ENCODE data around the gene KCNJ12. TPM values are rescaled to one million over a fixed set of nuclear protein-coding genes. Genes with fewer than 3 reads are reported as not detected.
"Not testable (repeated sequence)": the region's sequence is repeated elsewhere in the genome, so short reads cannot be mapped to it uniquely, and the experiment has no call there.

KCNJ12 gene
- total RNA-seq, 1 donor from 2014 or later = 0.76 TPM

DNA sequence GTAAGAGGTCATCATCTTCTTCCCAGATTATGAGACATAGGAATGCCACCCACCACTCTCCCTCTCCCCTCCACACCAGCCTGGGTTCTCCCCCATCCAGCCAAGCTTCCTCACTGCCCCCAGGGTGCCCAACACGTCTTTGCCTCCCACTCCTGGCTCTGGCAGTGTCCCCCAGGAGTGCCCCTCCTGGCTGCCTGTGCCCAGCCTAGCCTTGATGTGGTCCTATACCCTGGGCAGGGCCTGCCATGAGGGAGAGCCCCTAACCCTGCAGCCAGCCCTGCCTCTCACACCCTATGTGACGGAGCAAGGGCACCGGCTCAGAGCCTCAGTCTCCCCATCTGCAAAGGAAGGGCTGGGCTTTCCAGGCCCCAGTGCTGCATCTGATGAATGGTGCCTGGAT lies 33.8 kb downstream of the KCNJ12 start:
- not testable (repeated sequence) for H3K9me3 Mint-ChIP-seq; DNase-seq (ENCODE audit: low spot score in 2 of 2, unreplicated experiment in 2 of 2); H3K4me3 Mint-ChIP-seq; H3K36me3 Mint-ChIP-seq; H3K27me3 Mint-ChIP-seq (ENCODE audit: low read depth); H3K4me1 Mint-ChIP-seq; H3K27ac Mint-ChIP-seq

DNA sequence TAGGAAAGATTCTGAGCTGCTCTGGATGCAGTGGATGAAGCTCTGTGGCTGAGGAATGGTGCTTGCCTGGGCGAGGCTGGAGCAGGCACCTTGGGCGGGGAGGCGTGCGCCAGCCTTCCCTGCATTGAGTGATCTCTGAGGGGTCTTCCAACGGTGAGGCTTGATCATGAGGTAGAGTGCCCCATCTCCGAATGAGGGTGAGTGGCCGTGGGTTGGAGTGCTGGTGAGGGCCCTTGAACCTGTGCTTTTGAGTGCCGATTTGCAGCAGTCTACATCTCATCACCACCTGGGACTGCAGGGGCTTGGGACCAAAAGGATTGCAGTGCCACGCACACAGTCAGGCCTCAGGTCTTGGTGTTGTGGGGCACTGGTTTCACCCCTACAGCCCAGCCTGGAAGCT lies 34.2 kb downstream of the KCNJ12 start:
- not testable (repeated sequence) for H3K9me3 Mint-ChIP-seq; H3K27ac Mint-ChIP-seq; DNase-seq (ENCODE audit: low spot score in 2 of 2, unreplicated experiment in 2 of 2); H3K4me3 Mint-ChIP-seq; H3K27me3 Mint-ChIP-seq (ENCODE audit: low read depth); H3K36me3 Mint-ChIP-seq; H3K4me1 Mint-ChIP-seq

DNA sequence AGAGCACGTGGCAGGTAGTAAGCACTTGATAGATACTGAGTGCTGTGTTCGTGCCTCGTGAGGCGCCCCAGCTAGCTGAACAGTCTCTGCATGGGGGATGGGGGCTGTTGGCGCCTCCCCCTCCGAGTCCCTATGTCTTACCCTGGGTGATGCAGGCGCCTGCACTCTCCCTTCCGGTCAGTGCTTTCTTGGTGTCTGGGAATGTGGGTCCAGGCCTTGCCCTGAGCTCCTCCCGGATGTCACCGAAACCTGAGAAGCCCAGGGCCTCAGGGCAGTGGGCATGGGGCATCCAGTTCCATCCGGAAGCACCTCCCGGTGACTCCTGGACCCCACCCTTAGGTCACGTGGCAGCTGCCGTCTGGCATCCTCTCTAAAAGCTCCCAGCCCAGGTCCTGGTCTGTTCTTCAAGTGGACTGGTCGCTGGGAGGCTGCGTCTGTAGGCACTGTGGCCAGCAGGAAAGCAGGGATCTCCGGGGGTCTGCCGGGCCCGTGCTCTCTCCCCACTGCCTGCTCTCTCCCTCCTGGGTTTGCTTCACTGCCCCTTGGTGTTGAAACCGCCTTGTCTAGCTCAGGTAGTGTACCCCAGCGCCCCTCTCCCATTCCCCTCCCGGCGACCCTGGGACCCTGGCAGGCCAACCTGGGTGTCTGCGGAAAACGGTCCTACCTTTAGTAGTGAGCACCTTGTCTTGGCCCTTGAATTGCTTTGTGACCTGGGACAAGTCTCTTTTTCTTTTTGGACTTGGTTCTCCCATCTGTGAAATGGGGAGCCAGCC lies 34.9 kb downstream of the KCNJ12 start:
- H3K36me3 Mint-ChIP-seq; H3K27ac Mint-ChIP-seq; H3K4me1 Mint-ChIP-seq; H3K9me3 Mint-ChIP-seq; H3K4me3 Mint-ChIP-seq; DNase-seq (ENCODE audit: low spot score in 2 of 2, unreplicated experiment in 2 of 2); H3K27me3 Mint-ChIP-seq (ENCODE audit: low read depth): not testable (repeated sequence)

DNA sequence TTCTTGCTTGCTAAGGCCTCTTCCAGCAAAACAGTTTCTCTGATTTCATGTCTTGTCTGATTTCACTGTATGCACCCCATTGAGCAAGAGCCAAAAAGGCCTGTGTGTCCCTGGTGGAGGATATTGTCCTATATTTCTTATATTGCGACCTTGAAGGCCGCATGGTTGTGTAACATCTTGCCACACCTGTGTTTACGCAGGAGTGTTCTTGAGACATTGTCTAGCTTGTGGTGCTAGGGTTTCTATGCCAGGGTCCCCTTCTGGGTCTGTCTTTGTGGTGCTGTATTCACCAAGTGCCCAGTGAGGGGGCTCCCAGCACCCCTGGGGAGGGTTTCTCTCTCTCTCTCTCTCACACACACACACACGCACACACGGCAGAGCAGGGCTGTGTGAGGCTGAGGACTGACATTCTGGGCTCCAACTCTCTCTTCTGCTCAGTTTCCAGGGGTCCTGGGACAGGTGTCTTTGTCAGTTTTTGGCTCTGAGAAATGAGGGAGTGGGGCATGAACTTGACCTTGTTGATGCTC lies 35.6 kb downstream of the KCNJ12 start:
- not testable (repeated sequence) for H3K9me3 Mint-ChIP-seq; H3K27me3 Mint-ChIP-seq (ENCODE audit: low read depth); H3K4me1 Mint-ChIP-seq; DNase-seq (ENCODE audit: low spot score in 2 of 2, unreplicated experiment in 2 of 2); H3K4me3 Mint-ChIP-seq; H3K36me3 Mint-ChIP-seq; H3K27ac Mint-ChIP-seq

DNA sequence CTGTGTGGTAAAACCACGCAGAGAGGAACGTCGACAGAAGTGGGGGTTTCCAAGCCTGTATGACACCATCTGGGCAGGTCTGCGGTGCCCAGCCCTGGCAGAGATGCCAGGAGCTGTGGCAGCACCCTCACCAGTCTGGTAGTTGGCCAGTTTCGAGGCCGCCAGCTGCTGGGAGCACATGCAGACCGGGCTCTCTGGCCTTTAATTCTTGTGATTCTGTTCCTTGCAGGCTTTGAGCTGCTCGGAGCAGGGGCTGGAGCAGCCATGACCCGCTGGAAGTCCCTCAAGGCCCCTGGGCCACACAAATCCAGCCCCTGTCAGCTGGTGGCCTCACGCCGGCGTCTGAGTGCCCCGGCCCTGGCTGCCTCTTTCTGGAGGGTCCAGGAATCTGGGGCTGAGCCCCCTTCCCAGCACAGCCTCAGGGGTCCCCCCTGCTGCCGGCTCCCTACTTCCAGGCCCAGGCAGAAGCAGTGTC lies 36.1 kb downstream of the KCNJ12 start:
- not testable (repeated sequence) for H3K27ac Mint-ChIP-seq; H3K4me1 Mint-ChIP-seq; DNase-seq (ENCODE audit: low spot score in 2 of 2, unreplicated experiment in 2 of 2); H3K27me3 Mint-ChIP-seq (ENCODE audit: low read depth); H3K36me3 Mint-ChIP-seq; H3K4me3 Mint-ChIP-seq; H3K9me3 Mint-ChIP-seq

DNA sequence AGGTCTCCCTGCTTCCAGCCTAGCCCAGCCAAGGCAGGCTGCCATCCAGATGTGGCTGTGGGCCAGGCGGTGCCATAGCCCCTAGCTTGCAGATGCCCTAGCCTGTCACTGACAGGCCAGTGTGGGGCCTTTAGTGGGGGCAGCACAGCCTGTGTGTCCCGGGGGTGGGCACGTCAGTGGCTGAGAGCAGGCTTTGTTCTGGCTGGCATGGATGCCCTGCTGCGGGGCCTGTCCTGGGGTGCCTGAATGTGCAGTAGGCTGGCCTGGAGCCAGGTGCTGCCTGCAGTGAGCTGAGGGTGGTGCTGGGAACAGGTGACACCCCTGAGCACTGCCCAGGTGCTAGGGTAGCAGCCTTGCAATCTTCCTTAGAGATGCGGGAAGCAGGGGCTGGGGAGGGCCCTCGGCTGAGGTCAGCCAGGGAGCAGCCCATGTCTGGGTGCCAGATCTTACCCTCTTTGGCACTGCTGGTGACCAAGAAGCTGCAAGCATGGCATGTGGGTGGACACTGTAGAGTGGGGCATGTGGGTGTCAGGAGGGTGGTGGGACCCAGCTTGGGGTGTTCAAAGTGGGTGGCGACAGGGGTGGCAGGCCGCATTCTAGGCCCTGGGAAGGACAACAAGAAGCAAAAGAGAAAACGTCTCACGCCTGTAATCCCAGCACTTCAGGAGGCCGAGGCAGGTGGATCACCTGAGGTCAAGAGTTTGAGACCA lies 37.6 kb downstream of the KCNJ12 start:
- not testable (repeated sequence) for H3K4me1 Mint-ChIP-seq; H3K36me3 Mint-ChIP-seq; H3K27me3 Mint-ChIP-seq (ENCODE audit: low read depth); H3K4me3 Mint-ChIP-seq; H3K27ac Mint-ChIP-seq; DNase-seq (ENCODE audit: low spot score in 2 of 2, unreplicated experiment in 2 of 2); H3K9me3 Mint-ChIP-seq

DNA sequence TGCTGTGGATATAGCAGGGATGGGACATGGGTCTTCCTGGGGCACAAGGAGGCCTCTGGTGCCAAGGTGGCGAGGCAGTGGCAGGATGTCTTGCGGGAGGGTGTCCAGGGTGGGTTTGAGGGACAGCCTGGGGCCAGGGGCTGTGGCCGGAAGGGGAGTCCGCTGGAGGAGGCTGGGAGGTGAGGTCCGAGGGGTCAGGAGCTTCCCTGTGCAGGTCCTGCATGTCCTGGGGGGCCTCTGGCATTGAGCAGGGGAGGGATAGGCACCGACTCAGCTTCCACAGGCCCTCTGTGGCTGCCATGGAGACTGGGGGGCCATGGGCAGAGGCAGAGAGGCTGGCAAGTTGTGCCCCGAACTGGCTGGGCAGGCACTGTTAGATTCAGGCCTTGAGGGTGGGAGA lies 38.5 kb downstream of the KCNJ12 start:
- not testable (repeated sequence) for H3K4me1 Mint-ChIP-seq; H3K27ac Mint-ChIP-seq; H3K36me3 Mint-ChIP-seq; H3K9me3 Mint-ChIP-seq; DNase-seq (ENCODE audit: low spot score in 2 of 2, unreplicated experiment in 2 of 2); H3K27me3 Mint-ChIP-seq (ENCODE audit: low read depth); H3K4me3 Mint-ChIP-seq

DNA sequence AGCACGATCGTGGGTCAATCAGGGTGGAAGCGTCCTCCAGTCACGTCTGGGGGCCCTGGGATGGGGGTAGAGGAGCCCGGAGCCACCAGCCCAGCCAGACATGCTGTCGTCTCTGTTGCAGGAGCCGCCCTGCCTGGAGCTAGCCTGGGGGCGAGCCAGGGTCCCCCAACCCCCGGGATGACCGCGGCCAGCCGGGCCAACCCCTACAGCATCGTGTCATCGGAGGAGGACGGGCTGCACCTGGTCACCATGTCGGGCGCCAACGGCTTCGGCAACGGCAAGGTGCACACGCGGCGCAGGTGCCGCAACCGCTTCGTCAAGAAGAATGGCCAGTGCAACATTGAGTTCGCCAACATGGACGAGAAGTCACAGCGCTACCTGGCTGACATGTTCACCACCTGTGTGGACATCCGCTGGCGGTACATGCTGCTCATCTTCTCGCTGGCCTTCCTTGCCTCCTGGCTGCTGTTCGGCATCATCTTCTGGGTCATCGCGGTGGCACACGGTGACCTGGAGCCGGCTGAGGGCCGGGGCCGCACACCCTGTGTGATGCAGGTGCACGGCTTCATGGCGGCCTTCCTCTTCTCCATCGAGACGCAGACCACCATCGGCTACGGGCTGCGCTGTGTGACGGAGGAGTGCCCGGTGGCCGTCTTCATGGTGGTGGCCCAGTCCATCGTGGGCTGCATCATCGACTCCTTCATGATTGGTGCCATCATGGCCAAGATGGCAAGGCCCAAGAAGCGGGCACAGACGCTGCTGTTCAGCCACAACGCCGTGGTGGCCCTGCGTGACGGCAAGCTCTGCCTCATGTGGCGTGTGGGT lies 39.2 kb downstream of the KCNJ12 start:
- not testable (repeated sequence) for H3K36me3 Mint-ChIP-seq; H3K9me3 Mint-ChIP-seq; DNase-seq (ENCODE audit: low spot score in 2 of 2, unreplicated experiment in 2 of 2); H3K4me3 Mint-ChIP-seq; H3K27me3 Mint-ChIP-seq (ENCODE audit: low read depth); H3K4me1 Mint-ChIP-seq; H3K27ac Mint-ChIP-seq

DNA sequence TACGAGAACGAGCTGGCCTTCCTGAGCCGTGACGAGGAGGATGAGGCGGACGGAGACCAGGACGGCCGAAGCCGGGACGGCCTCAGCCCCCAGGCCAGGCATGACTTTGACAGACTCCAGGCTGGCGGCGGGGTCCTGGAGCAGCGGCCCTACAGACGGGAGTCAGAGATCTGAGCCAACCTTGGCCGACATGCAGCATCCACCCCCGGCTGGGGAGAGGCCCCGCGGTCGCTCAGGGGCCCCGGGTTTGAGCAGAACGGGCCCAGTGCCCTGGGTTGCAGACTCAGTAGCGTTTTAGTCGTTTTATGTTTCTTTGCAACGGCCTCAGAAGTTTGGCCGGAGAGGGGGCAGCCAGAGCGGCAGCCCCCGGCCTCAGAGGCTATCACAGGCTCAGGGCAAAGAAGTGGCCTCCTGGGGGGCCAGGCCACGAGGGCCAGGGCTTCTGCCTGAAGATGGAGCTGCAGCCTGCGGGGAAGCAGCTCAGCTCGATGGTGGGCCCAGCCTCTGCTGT lies 40.4 kb downstream of the KCNJ12 start:
- H3K4me3 Mint-ChIP-seq; H3K27ac Mint-ChIP-seq; H3K36me3 Mint-ChIP-seq; H3K27me3 Mint-ChIP-seq (ENCODE audit: low read depth); H3K9me3 Mint-ChIP-seq; H3K4me1 Mint-ChIP-seq; DNase-seq (ENCODE audit: low spot score in 2 of 2, unreplicated experiment in 2 of 2): not testable (repeated sequence)

DNA sequence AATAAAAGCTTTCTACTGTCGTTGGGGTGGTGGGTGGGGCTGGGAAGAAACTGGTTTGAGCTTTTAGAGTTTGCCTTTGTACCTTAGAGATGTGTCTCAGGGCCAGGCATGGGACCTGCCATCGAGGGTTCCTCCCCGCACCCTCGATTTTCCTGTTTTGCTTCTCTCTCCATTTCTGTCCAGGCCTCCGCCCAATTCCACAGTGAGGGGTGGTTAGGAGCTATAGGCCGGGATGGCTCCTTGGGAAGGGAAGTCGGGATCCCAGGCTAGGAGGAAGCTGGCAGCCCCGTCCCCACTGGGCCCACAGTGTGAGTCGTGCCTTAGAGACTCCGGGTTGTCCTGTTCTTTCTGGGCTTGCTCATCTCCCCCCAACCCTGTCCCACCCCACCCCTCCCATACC lies 41.2 kb downstream of the KCNJ12 start:
- not testable (repeated sequence) for H3K27me3 Mint-ChIP-seq (ENCODE audit: low read depth); H3K4me1 Mint-ChIP-seq; H3K36me3 Mint-ChIP-seq; H3K27ac Mint-ChIP-seq; H3K9me3 Mint-ChIP-seq; DNase-seq (ENCODE audit: low spot score in 2 of 2, unreplicated experiment in 2 of 2); H3K4me3 Mint-ChIP-seq

Data from mesothelial cell of epicardium (in vitro differentiated cells).